Activated naive CD4-positive, alpha-beta T cell treated with anti-CD3 and anti-CD28 coated beads, Interleukin-2, amount 50 U/mL, for 24 hours (primary cell): ENCODE measurements around the gene MDC1.

Experiments used
- H3K27ac Mint-ChIP-seq: one replicate; pipeline ENCODE4 v1.8.0; 2021; ENCODE audit warnings: mild to moderate bottlenecking, mixed read lengths
- H3K27me3 Mint-ChIP-seq: one replicate; pipeline ENCODE4 v1.8.0; 2021; ENCODE audit warnings: mixed read lengths
- H3K36me3 Mint-ChIP-seq: one replicate; pipeline ENCODE4 v1.8.0; 2021; ENCODE audit warnings: mixed read lengths
- H3K4me1 Mint-ChIP-seq: one replicate; pipeline ENCODE4 v1.8.0; 2021; ENCODE audit warnings: mixed read lengths
- H3K4me3 Mint-ChIP-seq: one replicate; pipeline ENCODE4 v1.8.0; 2021; ENCODE audit warnings: mild to moderate bottlenecking, mixed read lengths
- H3K9me3 Mint-ChIP-seq: one replicate; pipeline ENCODE4 v1.8.0; 2021; ENCODE audit warnings: mixed read lengths

Gene MDC1

GRCh38 chr6:30657454-30657853, 59.6 kb downstream of the MDC1 start:
- H3K27ac Mint-ChIP-seq, result peak overlapping the region; percentile 38
- H3K36me3 Mint-ChIP-seq, result peaks cover 22% of the 10 kb centered on the region
- no peak overlapping the region for H3K4me3 Mint-ChIP-seq
- H3K9me3 Mint-ChIP-seq, result no peaks in the 10 kb centered on the region
- H3K4me1 Mint-ChIP-seq, result no peaks in the 10 kb centered on the region
- no peaks in the 10 kb centered on the region for H3K27me3 Mint-ChIP-seq

- no peaks in the 10 kb centered on the region for H3K4me1 Mint-ChIP-seq
- peaks cover 18% of the 10 kb centered on the region for H3K36me3 Mint-ChIP-seq
- no peak overlapping the region for H3K27ac Mint-ChIP-seq
- no peaks in the 10 kb centered on the region for H3K27me3 Mint-ChIP-seq
- H3K9me3 Mint-ChIP-seq, result no peaks in the 10 kb centered on the region
- H3K4me3 Mint-ChIP-seq, result no peak overlapping the region
Measured at GRCh38 chr6:30656513-30656912, 60.6 kb downstream of the MDC1 start.

GRCh38 chr6:30655743-30656094, 61.4 kb downstream of the MDC1 start:
- H3K27ac Mint-ChIP-seq, result peak overlapping the region; percentile 57
- no peaks in the 10 kb centered on the region for H3K9me3 Mint-ChIP-seq
- no peaks in the 10 kb centered on the region for H3K27me3 Mint-ChIP-seq
- no peak overlapping the region for H3K4me3 Mint-ChIP-seq
- peaks cover 21% of the 10 kb centered on the region for H3K36me3 Mint-ChIP-seq
- H3K4me1 Mint-ChIP-seq, result no peaks in the 10 kb centered on the region

- no peaks in the 10 kb centered on the region for H3K9me3 Mint-ChIP-seq
- H3K4me3 Mint-ChIP-seq, result no peak overlapping the region
- H3K27me3 Mint-ChIP-seq, result no peaks in the 10 kb centered on the region
- no peaks in the 10 kb centered on the region for H3K4me1 Mint-ChIP-seq
- H3K27ac Mint-ChIP-seq, result peak overlapping the region; percentile 57
- peaks cover 21% of the 10 kb centered on the region for H3K36me3 Mint-ChIP-seq
Measured at GRCh38 chr6:30654798-30655742, 62.0 kb downstream of the MDC1 start.

GRCh38 chr6:30651143-30651542, 65.9 kb downstream of the MDC1 start:
- Mint-ChIP-seq H3K9me3 (no peaks in the 10 kb centered on the region), H3K27me3 (no peaks in the 10 kb centered on the region), H3K27ac (peak overlapping the region; percentile 59), H3K4me3 (no peak overlapping the region), H3K4me1 (peaks cover 13% of the 10 kb centered on the region), H3K36me3 (peaks cover 14% of the 10 kb centered on the region)
